Neural cell (in vitro differentiated cells): ENCODE data around the gene PTPRG.

ENCODE experiments used
- EP300 ChIP-seq: fragments of 450-650 bp; conservative IDR thresholded peaks from 2 replicates; pipeline ENCODE4 v1.6.1; 2014; ENCODE audit warnings: antibody characterized with exemption, mild to moderate bottlenecking, moderate library complexity; ENCODE audit not compliant: poor library complexity, severe bottlenecking
- EZH2 ChIP-seq: fragments of 200-600, 300-800 bp; shearing (Covaris generic), sonication (generic); IDR thresholded peaks from 2 replicates; pipeline ENCODE4 v1.6.1; 2014; ENCODE audit warnings: antibody characterized with exemption, low read length, borderline replicate concordance, mild to moderate bottlenecking; ENCODE audit not compliant: insufficient read depth, poor library complexity, severe bottlenecking
- MXI1 ChIP-seq: fragments of 450-650 bp; conservative IDR thresholded peaks from 2 replicates; pipeline ENCODE4 v1.6.1; 2014; ENCODE audit warnings: antibody characterized with exemption, mild to moderate bottlenecking; ENCODE audit not compliant: poor library complexity, severe bottlenecking
- RAD21 ChIP-seq: fragments of 450-650 bp; conservative IDR thresholded peaks from 2 replicates; pipeline ENCODE4 v1.6.1; 2014; ENCODE audit warnings: antibody characterized with exemption, mild to moderate bottlenecking, moderate library complexity
- SMC3 ChIP-seq: fragments of 450-650 bp; conservative IDR thresholded peaks from 2 replicates; pipeline ENCODE4 v1.6.1; 2014; ENCODE audit warnings: antibody characterized with exemption, mild to moderate bottlenecking, moderate library complexity; ENCODE audit not compliant: poor library complexity
- TF ChIP-seq, protein P1 (sequence below): fragments of 450-650 bp; IDR thresholded peaks from 2 replicates; pipeline ENCODE4 v1.5.1; 2014; ENCODE audit warnings: antibody characterized with exemption, mild to moderate bottlenecking, moderate library complexity; ENCODE audit not compliant: poor library complexity, severe bottlenecking

DNA sequence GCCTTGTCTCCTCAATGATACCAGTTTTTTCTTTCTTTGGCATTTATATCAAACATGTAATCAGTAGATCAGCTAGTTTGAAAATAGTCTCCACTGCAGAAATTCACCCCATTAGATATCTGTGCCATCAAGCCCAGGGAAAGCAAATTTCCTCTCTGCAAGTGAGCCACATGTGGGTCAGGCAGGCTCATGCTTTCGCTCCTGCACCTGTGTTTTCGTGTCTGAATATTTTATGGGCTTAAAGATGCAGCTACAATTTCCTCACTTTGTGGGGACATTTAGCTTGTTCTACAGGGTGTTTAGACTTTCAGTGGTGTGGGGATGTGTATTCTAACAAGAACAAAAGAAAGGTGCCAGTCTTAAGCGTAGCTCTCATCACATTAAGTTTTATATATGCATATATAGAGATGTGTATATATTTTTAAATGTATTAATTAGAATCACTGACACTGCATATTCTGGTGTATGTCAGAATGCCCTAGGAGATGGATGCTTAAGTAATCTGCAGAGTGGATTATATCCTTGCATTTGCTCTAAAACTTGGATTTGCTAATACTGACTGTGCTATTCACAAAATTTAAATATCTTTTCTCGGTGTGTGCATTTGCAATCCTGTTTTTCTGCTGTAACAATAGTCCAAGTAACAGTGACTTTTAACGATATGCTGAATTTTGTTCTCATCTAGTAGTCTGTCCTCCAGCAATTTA, 372.6 kb downstream of the PTPRG start:
- TF ChIP-seq, protein P1, sequence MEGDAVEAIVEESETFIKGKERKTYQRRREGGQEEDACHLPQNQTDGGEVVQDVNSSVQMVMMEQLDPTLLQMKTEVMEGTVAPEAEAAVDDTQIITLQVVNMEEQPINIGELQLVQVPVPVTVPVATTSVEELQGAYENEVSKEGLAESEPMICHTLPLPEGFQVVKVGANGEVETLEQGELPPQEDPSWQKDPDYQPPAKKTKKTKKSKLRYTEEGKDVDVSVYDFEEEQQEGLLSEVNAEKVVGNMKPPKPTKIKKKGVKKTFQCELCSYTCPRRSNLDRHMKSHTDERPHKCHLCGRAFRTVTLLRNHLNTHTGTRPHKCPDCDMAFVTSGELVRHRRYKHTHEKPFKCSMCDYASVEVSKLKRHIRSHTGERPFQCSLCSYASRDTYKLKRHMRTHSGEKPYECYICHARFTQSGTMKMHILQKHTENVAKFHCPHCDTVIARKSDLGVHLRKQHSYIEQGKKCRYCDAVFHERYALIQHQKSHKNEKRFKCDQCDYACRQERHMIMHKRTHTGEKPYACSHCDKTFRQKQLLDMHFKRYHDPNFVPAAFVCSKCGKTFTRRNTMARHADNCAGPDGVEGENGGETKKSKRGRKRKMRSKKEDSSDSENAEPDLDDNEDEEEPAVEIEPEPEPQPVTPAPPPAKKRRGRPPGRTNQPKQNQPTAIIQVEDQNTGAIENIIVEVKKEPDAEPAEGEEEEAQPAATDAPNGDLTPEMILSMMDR, result no peak
- TF ChIP-seq MXI1, result no peak
- TF ChIP-seq EZH2, result no peak
- TF ChIP-seq EP300, result no peak
- TF ChIP-seq SMC3, result no peak
- no peak for TF ChIP-seq RAD21
